CD4-positive, alpha-beta memory T cell (primary cell): Measurements from ENCODE around the gene BMP4. TPM values are rescaled to one million over a fixed set of nuclear protein-coding genes. Genes with fewer than 3 reads are reported as not detected.

ENCODE experiments used
- CTCF ChIA-PET: fragments of 350-600 bp; sonication (Branson Sonifier 250); formaldehyde crosslinking; loops from one replicate; lab custom pipeline; 2021; ENCODE audit warnings: inconsistent platforms; ENCODE audit not compliant: partially characterized antibody; lab: Charles Lee
- POLR2A ChIA-PET: fragments of 350-600 bp; sonication (Branson Sonifier 250); formaldehyde crosslinking; loops from one replicate; lab custom pipeline; 2021; ENCODE audit not compliant: partially characterized antibody; lab: Charles Lee
- DNase-seq, 5 donors: peaks; one replicate each; pipeline versions ENCODE4 v3.0.0 to v3.0.0-alpha.2; 2020 to 2022; ENCODE audit warnings: mixed read lengths in 1 of 5
- H3K27ac ChIP-seq: one replicate; pipeline ENCODE4 v1.7.0; 2013; ENCODE audit warnings: low read depth, low read length
- H3K27me3 ChIP-seq: 2 replicates; pipeline ENCODE4 v1.7.0; 2013; ENCODE audit warnings: mild to moderate bottlenecking, low read length, moderate library complexity; ENCODE audit not compliant: insufficient read depth
- H3K36me3 ChIP-seq: 2 replicates; pipeline ENCODE4 v1.7.0; 2013; ENCODE audit warnings: mild to moderate bottlenecking, low read length, moderate library complexity; ENCODE audit not compliant: insufficient read depth
- H3K4me1 ChIP-seq: 2 replicates; pipeline ENCODE4 v1.7.0; 2013; ENCODE audit warnings: mild to moderate bottlenecking, low read length, moderate library complexity; ENCODE audit not compliant: insufficient read depth
- H3K4me3 ChIP-seq, 2 donors: one replicate each; pipeline ENCODE4 v1.7.0; 2013; ENCODE audit warnings: low read length in 2 of 2, mild to moderate bottlenecking in 1 of 2
- H3K9me3 ChIP-seq, 2 donors: one replicate each; pipeline ENCODE4 v1.7.0; 2013; ENCODE audit warnings: low read length in 2 of 2, control low read depth in 1 of 2; ENCODE audit not compliant: control insufficient read depth in 1 of 2
- H3K27ac Mint-ChIP-seq, 7 donors: one replicate each; pipeline ENCODE4 v1.8.0; 2020 to 2021; ENCODE audit warnings: mixed read lengths in 7 of 7, mild to moderate bottlenecking in 6 of 7, inconsistent platforms in 3 of 7, moderate library complexity in 3 of 7
- H3K27me3 Mint-ChIP-seq, 2 donors: one replicate each; pipeline ENCODE4 v1.8.0; 2020 to 2021; ENCODE audit warnings: mixed read lengths in 2 of 2
- H3K36me3 Mint-ChIP-seq, 2 donors: one replicate each; pipeline ENCODE4 v1.8.0; 2020 to 2021; ENCODE audit warnings: mixed read lengths in 2 of 2, inconsistent platforms in 1 of 2, mild to moderate bottlenecking in 1 of 2
- H3K4me1 Mint-ChIP-seq, 4 donors: one replicate each; pipeline ENCODE4 v1.8.0; 2020 to 2021; ENCODE audit warnings: mixed read lengths in 4 of 4, mild to moderate bottlenecking in 1 of 4
- H3K4me3 Mint-ChIP-seq, 8 donors: one replicate each; pipeline ENCODE4 v1.8.0; 2020 to 2021; ENCODE audit warnings: mixed read lengths in 8 of 8, mild to moderate bottlenecking in 7 of 8, moderate library complexity in 6 of 8, inconsistent platforms in 3 of 8
- H3K9me3 Mint-ChIP-seq, 8 donors: one replicate each; pipeline ENCODE4 v1.8.0; 2020 to 2021; ENCODE audit warnings: mixed read lengths in 8 of 8, mild to moderate bottlenecking in 5 of 8, inconsistent platforms in 3 of 8, moderate library complexity in 1 of 8
- intact Hi-C: fragments of 100-400 bp; cut with micrococcal nuclease; formaldehyde crosslinking; loops from one replicate; pipeline ENCODE4 v1.15.1; 2023
- polyA plus RNA-seq, 2 donors: library from polyadenylated mRNA; unstranded; fragments of 300-500 nt; fragmentation: Illumina TruSeq; gene quantifications; one replicate each; pipeline ENCODE4 v1.2.3, GENCODE V29; 2021
- total RNA-seq, 2 experiments: library from RNA; stranded (reverse); gene quantifications; one replicate each; pipeline ENCODE4 v1.2.3, GENCODE V29; 2021

The BMP4 gene
- 1 to 10 TPM; 2.2 to 2.8 TPM for total RNA-seq
- 1 to 10 TPM in 1 of 2 donors, not detected in 1; 1.1 TPM for polyA plus RNA-seq

- intact Hi-C loops = no loop called here
- peak within 1 kb of the TSS in 2 of 7 donors; percentile 35 to 50 for H3K27ac Mint-ChIP-seq
- no peaks in the 10 kb centered on the region for H3K36me3 Mint-ChIP-seq
- H3K9me3 Mint-ChIP-seq = no peaks in the 10 kb centered on the region
- Histone ChIP-seq H3K27me3 (peaks cover 4% of the 10 kb centered on the region), H3K4me3 (peak within 1 kb of the TSS in 1 of 2 donors; percentile 7), H3K9me3 (no peaks in the 10 kb centered on the region), H3K4me1 (peaks cover 33% of the 10 kb centered on the region), H3K27ac (no peak within 1 kb of the TSS), H3K36me3 (no peaks in the 10 kb centered on the region)
- H3K27me3 Mint-ChIP-seq = peaks cover 24 to 28% of the 10 kb centered on the region in 2 donors
- H3K4me3 Mint-ChIP-seq = peak within 1 kb of the TSS; percentile 65 to 88 (median 84)
- peak in 1 of 5 donors; percentile 12 for DNase-seq
- ChIA-PET CTCF (interaction anchor here (0.6 to 1.0 kb wide), 2 partner anchors 26 to 540 kb away, joined by 3 to 4 read pairs; no protein-coding TSS in a partner anchor), POLR2A (no interaction called here)
- peaks cover 8 to 47% (median 23%) of the 10 kb centered on the region in 4 donors for H3K4me1 Mint-ChIP-seq
These were observed at the start of gene BMP4 for GRCh38 chr14:53956427-53957201. BMP4 (minus strand) TSS chr14:53956825; CDS start chr14:53952222, 4,603 bp downstream.

- intact Hi-C loops = no loop called here
- no peaks in the 10 kb centered on the region for H3K27me3 ChIP-seq
- H3K36me3 Mint-ChIP-seq = no peaks in the 10 kb centered on the region
- no peaks in the 10 kb centered on the region for H3K9me3 ChIP-seq
- no peaks in the 10 kb centered on the region for H3K27me3 Mint-ChIP-seq
- H3K27ac Mint-ChIP-seq = no peak overlapping the region
- ChIA-PET CTCF (no interaction called here), POLR2A (no interaction called here)
- DNase-seq = no peak
- no peak overlapping the region for H3K27ac ChIP-seq
- H3K4me1 ChIP-seq = no peaks in the 10 kb centered on the region
- peaks cover 0 to 17% (median 8%) of the 10 kb centered on the region in 8 donors for H3K9me3 Mint-ChIP-seq
- no peaks in the 10 kb centered on the region for H3K36me3 ChIP-seq
- H3K4me3 ChIP-seq = no peak overlapping the region
- H3K4me1 Mint-ChIP-seq = no peaks in the 10 kb centered on the region
- no peak overlapping the region for H3K4me3 Mint-ChIP-seq
These were observed 46.4 kb upstream of the BMP4 start for GRCh38 chr14:54003064-54003463.

GRCh38 chr14:54002653-54003052, 46.0 kb upstream of the BMP4 start:
- Mint-ChIP-seq H3K36me3 (no peaks in the 10 kb centered on the region), H3K27me3 (no peaks in the 10 kb centered on the region), H3K9me3 (peaks cover 0 to 17% (median 8%) of the 10 kb centered on the region in 8 donors), H3K4me1 (no peaks in the 10 kb centered on the region), H3K27ac (no peak overlapping the region), H3K4me3 (no peak overlapping the region)
- POLR2A ChIA-PET = no interaction called here
- Histone ChIP-seq H3K4me3 (no peak overlapping the region), H3K36me3 (no peaks in the 10 kb centered on the region), H3K4me1 (no peaks in the 10 kb centered on the region), H3K27me3 (no peaks in the 10 kb centered on the region), H3K27ac (no peak overlapping the region), H3K9me3 (no peaks in the 10 kb centered on the region)
- CTCF ChIA-PET = no interaction called here
- intact Hi-C loops = no loop called here
- no peak for DNase-seq

- intact Hi-C loops = loop anchor here (1.0 kb wide), 1 partner anchor 71 kb away; no protein-coding TSS in a partner anchor
- H3K27me3 Mint-ChIP-seq = no peaks in the 10 kb centered on the region
- no peaks in the 10 kb centered on the region for H3K4me1 Mint-ChIP-seq
- no peak overlapping the region for H3K4me3 Mint-ChIP-seq
- POLR2A ChIA-PET = no interaction called here
- H3K4me1 ChIP-seq = no peaks in the 10 kb centered on the region
- H3K36me3 Mint-ChIP-seq = no peaks in the 10 kb centered on the region
- H3K27ac Mint-ChIP-seq = no peak overlapping the region
- CTCF ChIA-PET = no interaction called here
- no peaks in the 10 kb centered on the region for H3K27me3 ChIP-seq
- no peak overlapping the region for H3K27ac ChIP-seq
- no peaks in the 10 kb centered on the region for H3K36me3 ChIP-seq
- no peak overlapping the region for H3K4me3 ChIP-seq
- no peak for DNase-seq
- peaks cover 0 to 8% (median 4%) of the 10 kb centered on the region in 8 donors for H3K9me3 Mint-ChIP-seq
- no peaks in the 10 kb centered on the region for H3K9me3 ChIP-seq
These were observed 44.7 kb upstream of the BMP4 start for GRCh38 chr14:54001189-54001878.

- intact Hi-C loops = no loop called here
- Mint-ChIP-seq H3K27ac (no peak overlapping the region), H3K4me3 (no peak overlapping the region), H3K9me3 (peaks cover 0 to 4% (median 0%) of the 10 kb centered on the region in 8 donors), H3K27me3 (no peaks in the 10 kb centered on the region), H3K4me1 (no peaks in the 10 kb centered on the region), H3K36me3 (no peaks in the 10 kb centered on the region)
- H3K4me1 ChIP-seq = no peaks in the 10 kb centered on the region
- no peaks in the 10 kb centered on the region for H3K27me3 ChIP-seq
- no peak for DNase-seq
- CTCF ChIA-PET = no interaction called here
- H3K4me3 ChIP-seq = no peak overlapping the region
- no peaks in the 10 kb centered on the region for H3K36me3 ChIP-seq
- POLR2A ChIA-PET = no interaction called here
- no peak overlapping the region for H3K27ac ChIP-seq
- no peaks in the 10 kb centered on the region for H3K9me3 ChIP-seq
These were observed 43.8 kb upstream of the BMP4 start for GRCh38 chr14:54000341-54000811.

GRCh38 chr14:53999061-53999488, 42.5 kb upstream of the BMP4 start:
- no peak for DNase-seq
- no peaks in the 10 kb centered on the region for H3K27me3 Mint-ChIP-seq

GRCh38 chr14:53996041-53996440, 39.4 kb upstream of the BMP4 start:
- CTCF ChIA-PET = no interaction called here
- POLR2A ChIA-PET = no interaction called here
- Histone ChIP-seq H3K36me3 (no peaks in the 10 kb centered on the region), H3K4me3 (no peak overlapping the region), H3K27me3 (no peaks in the 10 kb centered on the region), H3K4me1 (no peaks in the 10 kb centered on the region), H3K27ac (no peak overlapping the region), H3K9me3 (no peaks in the 10 kb centered on the region)
- DNase-seq = no peak
- Mint-ChIP-seq H3K27ac (no peak overlapping the region), H3K27me3 (peaks cover 0 to 1% of the 10 kb centered on the region in 2 donors), H3K9me3 (peaks cover 0 to 10% (median 0%) of the 10 kb centered on the region in 8 donors), H3K4me1 (no peaks in the 10 kb centered on the region), H3K4me3 (no peak overlapping the region), H3K36me3 (no peaks in the 10 kb centered on the region)
- intact Hi-C loops = no loop called here

More at GRCh38 chr14:53999061-53999488, 42.5 kb upstream of the BMP4 start:
- H3K9me3 Mint-ChIP-seq = peaks cover 0 to 4% (median 0%) of the 10 kb centered on the region in 8 donors
- no peaks in the 10 kb centered on the region for H3K9me3 ChIP-seq
- ChIA-PET CTCF (no interaction called here), POLR2A (no interaction called here)
- H3K4me3 ChIP-seq = no peak overlapping the region
- no peaks in the 10 kb centered on the region for H3K4me1 Mint-ChIP-seq
- no peaks in the 10 kb centered on the region for H3K4me1 ChIP-seq
- intact Hi-C loops = no loop called here
- no peak overlapping the region for H3K27ac Mint-ChIP-seq
- H3K27ac ChIP-seq = no peak overlapping the region
- no peak overlapping the region for H3K4me3 Mint-ChIP-seq
- no peaks in the 10 kb centered on the region for H3K36me3 ChIP-seq
- H3K36me3 Mint-ChIP-seq = no peaks in the 10 kb centered on the region
- H3K27me3 ChIP-seq = no peaks in the 10 kb centered on the region
